Uterus (tissue), 4 donors: ENCODE data around the gene RNF175. TPM values are rescaled to one million over a fixed set of nuclear protein-coding genes. Genes with fewer than 3 reads are reported as not detected.

Experiments
- DNase-seq, 2 donors: peaks; one replicate each; pipeline ENCODE4 v3.0.0-alpha.2; 2019 to 2020
- H3K27ac ChIP-seq, 2 donors: fragments of 200-600 bp; sonication (generic); 1 replicate in 1 of 2; 2 replicates in 1 of 2; pipeline ENCODE4 v1.5.1; 2016 to 2018
- H3K27me3 ChIP-seq, 2 donors: fragments of 200-600 bp; sonication (generic); one replicate each; pipeline ENCODE4 v1.5.1; 2018 to 2019; ENCODE audit warnings: control low read depth in 1 of 2
- H3K36me3 ChIP-seq, 2 donors: fragments of 200-600 bp; sonication (generic); one replicate each; pipeline ENCODE4 v1.5.1; 2019; ENCODE audit warnings: control low read depth in 1 of 2
- H3K4me1 ChIP-seq, 2 donors: fragments of 200-600 bp; sonication (generic); one replicate each; pipeline ENCODE4 v1.5.1; 2018 to 2019; ENCODE audit warnings: control low read depth in 1 of 2
- H3K4me3 ChIP-seq, 2 donors: fragments of 200-600 bp; sonication (generic); 1 replicate in 1 of 2; 2 replicates in 1 of 2; pipeline ENCODE4 v1.5.1; 2018 to 2019; ENCODE audit warnings: mild to moderate bottlenecking in 1 of 2
- H3K9me3 ChIP-seq, 2 donors: fragments of 200-600 bp; sonication (generic); one replicate each; pipeline ENCODE4 v1.5.1; 2019; ENCODE audit warnings: control low read depth in 1 of 2
- POLR2A ChIP-seq, 2 donors: fragments of 450-650 bp; IDR thresholded peaks; one replicate each; pipeline ENCODE4 v1.6.1; 2016; ENCODE audit warnings: antibody characterized with exemption in 2 of 2, mild to moderate bottlenecking in 1 of 2, moderate library complexity in 1 of 2
- intact Hi-C: fragments of 100-400 bp; cut with DNase I; formaldehyde crosslinking; loops from one replicate; pipeline ENCODE4 v1.15.1; 2023; ENCODE audit warnings: low total_unique reads
- total RNA-seq, 4 donors: library from RNA; depleted of rRNA in 3 of 4; stranded (reverse); fragments of >200 nt in 3 of 4; gene quantifications; one replicate each; pipeline versions ENCODE4 v1.1.0 to v1.2.4, GENCODE V29; 2014 to 2023
- TF ChIP-seq, protein P1 (sequence below), 4 experiments: fragments of 200-600 bp in 2 of 4; fragments of 450-650 bp in 2 of 4; sonication (generic) in 2 of 4; IDR thresholded peaks; one replicate each; pipeline ENCODE4 v1.5.1; 2016 to 2019; ENCODE audit warnings: antibody characterized with exemption in 4 of 4, mild to moderate bottlenecking in 2 of 4, moderate library complexity in 1 of 4
- donor health status: DM: yes; HTN: yes; CAD: no.

Gene RNF175
- total RNA-seq, 4 donors from 2014 or later = 3.9 TPM; not detected in 3

DNA sequence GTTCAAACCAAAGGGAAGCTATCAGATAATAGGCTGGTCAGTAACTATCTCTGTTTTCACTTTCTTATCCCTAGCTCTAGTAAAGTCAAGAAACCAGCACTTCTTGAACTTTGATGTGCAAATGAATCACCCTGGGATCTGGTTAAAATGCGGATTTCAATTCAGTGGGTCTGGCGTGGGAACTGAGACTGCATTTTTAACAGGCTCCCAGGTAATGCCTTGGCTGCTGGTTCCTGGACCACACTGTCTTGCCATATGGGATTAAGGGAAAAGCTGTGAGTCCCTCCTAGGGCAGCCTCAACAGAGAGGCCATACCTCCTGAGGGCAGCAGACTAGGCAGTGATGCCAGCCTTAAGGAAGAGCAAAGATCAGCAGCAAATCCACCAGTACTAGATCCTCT is 1.7 kb downstream of the RNF175 start:
- no peaks in the 10 kb centered on the region for H3K36me3 ChIP-seq
- TF ChIP-seq POLR2A (IDR thresholded peaks at IDR 0.05) = no peak
- TF ChIP-seq, protein P1, sequence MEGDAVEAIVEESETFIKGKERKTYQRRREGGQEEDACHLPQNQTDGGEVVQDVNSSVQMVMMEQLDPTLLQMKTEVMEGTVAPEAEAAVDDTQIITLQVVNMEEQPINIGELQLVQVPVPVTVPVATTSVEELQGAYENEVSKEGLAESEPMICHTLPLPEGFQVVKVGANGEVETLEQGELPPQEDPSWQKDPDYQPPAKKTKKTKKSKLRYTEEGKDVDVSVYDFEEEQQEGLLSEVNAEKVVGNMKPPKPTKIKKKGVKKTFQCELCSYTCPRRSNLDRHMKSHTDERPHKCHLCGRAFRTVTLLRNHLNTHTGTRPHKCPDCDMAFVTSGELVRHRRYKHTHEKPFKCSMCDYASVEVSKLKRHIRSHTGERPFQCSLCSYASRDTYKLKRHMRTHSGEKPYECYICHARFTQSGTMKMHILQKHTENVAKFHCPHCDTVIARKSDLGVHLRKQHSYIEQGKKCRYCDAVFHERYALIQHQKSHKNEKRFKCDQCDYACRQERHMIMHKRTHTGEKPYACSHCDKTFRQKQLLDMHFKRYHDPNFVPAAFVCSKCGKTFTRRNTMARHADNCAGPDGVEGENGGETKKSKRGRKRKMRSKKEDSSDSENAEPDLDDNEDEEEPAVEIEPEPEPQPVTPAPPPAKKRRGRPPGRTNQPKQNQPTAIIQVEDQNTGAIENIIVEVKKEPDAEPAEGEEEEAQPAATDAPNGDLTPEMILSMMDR (IDR thresholded peaks at IDR 0.05) = no peak
- intact Hi-C loops = no loop called here
- no peaks in the 10 kb centered on the region for H3K4me1 ChIP-seq
- no peak for DNase-seq
- no peaks in the 10 kb centered on the region for H3K9me3 ChIP-seq
- H3K4me3 ChIP-seq = no peak overlapping the region
- no peaks in the 10 kb centered on the region for H3K27me3 ChIP-seq
- no peak overlapping the region for H3K27ac ChIP-seq

DNA sequence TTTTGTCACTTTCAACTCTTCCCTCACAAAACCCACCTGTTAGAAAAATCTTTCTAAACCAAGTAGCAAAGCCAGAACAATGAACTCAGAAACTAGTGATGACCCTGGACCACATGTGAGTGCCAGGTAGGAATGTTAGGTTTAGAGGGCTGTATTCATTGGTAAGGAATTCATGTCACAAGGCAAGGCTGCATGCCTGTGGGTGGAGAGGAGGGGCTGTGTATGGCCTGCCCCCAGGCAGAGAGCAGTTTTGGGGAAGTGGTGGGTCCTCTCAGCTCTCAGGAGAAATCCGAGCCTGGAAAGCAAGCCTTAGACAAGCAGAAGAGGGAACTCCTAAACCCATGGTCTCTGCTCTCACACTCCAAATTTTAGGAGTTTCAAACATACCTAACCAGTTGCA is 2.4 kb downstream of the RNF175 start:
- H3K27ac ChIP-seq = no peak overlapping the region
- no peaks in the 10 kb centered on the region for H3K4me1 ChIP-seq
- no peaks in the 10 kb centered on the region for H3K27me3 ChIP-seq
- no peaks in the 10 kb centered on the region for H3K9me3 ChIP-seq
- no peak overlapping the region for H3K4me3 ChIP-seq
- DNase-seq = no peak
- no peaks in the 10 kb centered on the region for H3K36me3 ChIP-seq
- TF ChIP-seq, protein P1 (IDR thresholded peaks at IDR 0.05) = no peak
- no peak for TF ChIP-seq POLR2A (IDR thresholded peaks at IDR 0.05)
- intact Hi-C loops = no loop called here

DNA sequence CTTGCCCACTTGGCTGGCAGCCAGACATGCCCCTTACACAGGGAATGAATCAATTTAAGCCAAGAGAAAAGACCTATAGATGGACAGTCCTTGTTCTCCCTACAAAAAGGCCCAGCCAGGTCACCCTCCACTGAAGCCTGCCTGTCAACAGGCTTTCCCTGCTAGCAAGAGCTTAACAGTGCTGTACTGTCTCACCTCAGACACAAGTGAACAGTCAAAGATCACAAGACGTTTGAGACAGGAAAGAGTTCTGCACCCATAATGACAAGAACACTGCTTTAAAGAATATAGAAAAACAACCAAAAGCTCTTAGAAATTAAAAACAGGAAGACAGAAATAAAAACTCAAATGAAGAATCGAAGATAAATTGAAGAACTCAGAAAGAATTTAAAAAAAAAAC is 4.6 kb downstream of the RNF175 start:
- intact Hi-C loops = no loop called here
- TF ChIP-seq, protein P1 (IDR thresholded peaks at IDR 0.05) = no peak
- TF ChIP-seq POLR2A (IDR thresholded peaks at IDR 0.05) = no peak
- H3K36me3 ChIP-seq = no peaks in the 10 kb centered on the region
- H3K9me3 ChIP-seq = no peaks in the 10 kb centered on the region
- H3K27me3 ChIP-seq = no peaks in the 10 kb centered on the region
- H3K27ac ChIP-seq = no peak overlapping the region
- DNase-seq = no peak
- H3K4me1 ChIP-seq = no peaks in the 10 kb centered on the region
- no peak overlapping the region for H3K4me3 ChIP-seq

DNA sequence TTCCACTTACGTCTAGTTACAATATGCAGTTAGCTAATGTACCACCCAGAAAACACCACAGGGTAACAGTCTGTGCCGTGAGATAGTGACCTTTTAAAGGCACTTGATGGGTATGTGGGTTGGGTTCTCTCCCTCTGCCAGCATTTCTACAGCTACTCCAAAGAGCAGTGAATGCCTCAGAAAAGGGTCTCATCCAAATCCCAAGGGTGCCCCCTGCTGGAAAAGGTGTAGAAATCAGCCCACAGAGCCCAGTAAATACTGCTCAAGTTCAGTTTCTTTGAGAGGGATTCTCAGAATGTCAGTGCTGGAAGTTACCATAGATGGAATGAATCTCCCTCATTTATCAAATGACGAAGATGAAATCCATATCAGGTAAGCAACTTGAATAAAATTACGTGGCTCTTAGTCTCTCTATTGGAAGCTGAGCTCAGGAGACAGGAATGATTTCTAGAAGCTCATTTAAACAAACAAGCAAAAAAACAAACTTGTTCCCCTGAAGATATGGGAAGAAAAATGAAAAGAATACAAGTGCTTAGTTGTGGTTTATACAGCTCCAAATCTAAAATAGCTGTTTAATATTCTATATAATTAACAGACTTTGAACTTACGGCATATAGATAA is 9.5 kb downstream of the RNF175 start:
- TF ChIP-seq, protein P1 (IDR thresholded peaks at IDR 0.05) = peak in 2 of 4 experiments; percentile 27 to 38
- TF ChIP-seq POLR2A (IDR thresholded peaks at IDR 0.05) = no peak
- Histone ChIP-seq H3K36me3 (no peaks in the 10 kb centered on the region), H3K27me3 (no peaks in the 10 kb centered on the region), H3K27ac (no peak overlapping the region), H3K9me3 (no peaks in the 10 kb centered on the region), H3K4me1 (no peaks in the 10 kb centered on the region), H3K4me3 (no peak overlapping the region)
- peak in 1 of 2 donors; percentile 19 for DNase-seq
- intact Hi-C loops = no loop called here

DNA sequence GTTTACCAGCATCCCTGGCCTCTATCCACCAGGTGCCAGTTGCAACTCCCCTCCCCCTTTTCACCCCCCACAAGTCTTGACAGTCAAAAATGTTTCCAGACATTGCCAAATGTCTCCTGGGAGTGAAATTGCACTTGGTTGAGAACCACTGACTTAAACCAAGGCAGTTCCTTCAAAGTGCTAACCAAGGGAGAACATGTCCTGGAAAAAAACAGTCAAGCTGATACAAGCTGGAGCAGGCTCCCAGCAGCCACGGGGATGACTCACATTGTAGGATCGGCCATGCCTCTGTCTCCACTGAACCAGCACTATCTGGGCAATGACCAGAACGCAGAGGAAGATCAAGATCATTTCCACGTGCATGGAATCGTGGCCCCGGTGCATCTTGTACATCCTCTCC is 11.4 kb downstream of the RNF175 start:
- Histone ChIP-seq H3K4me1 (no peaks in the 10 kb centered on the region), H3K4me3 (no peak overlapping the region), H3K27ac (no peak overlapping the region), H3K27me3 (no peaks in the 10 kb centered on the region), H3K36me3 (no peaks in the 10 kb centered on the region), H3K9me3 (no peaks in the 10 kb centered on the region)
- intact Hi-C loops = no loop called here
- TF ChIP-seq, protein P1 (IDR thresholded peaks at IDR 0.05) = no peak
- TF ChIP-seq POLR2A (IDR thresholded peaks at IDR 0.05) = no peak
- no peak for DNase-seq
